ENCODE measurements around the gene ATP8A2.

The ATP8A2 gene

GRCh38 chr13:26021516-26021915 lies 649.7 kb downstream of the ATP8A2 start:
- DNase-seq, result no peak

GRCh38 chr13:26021956-26022355 lies 650.2 kb downstream of the ATP8A2 start:
- DNase-seq, result no peak

- DNase-seq, result no peak
Measured at GRCh38 chr13:26022538-26023292, 650.9 kb downstream of the ATP8A2 start.

GRCh38 chr13:26024558-26024957 lies 652.8 kb downstream of the ATP8A2 start:
- no peak for DNase-seq

GRCh38 chr13:26025196-26025595 lies 653.4 kb downstream of the ATP8A2 start:
- DNase-seq, result no peak

GRCh38 chr13:26025771-26026170 lies 654.0 kb downstream of the ATP8A2 start:
- no peak for DNase-seq

GRCh38 chr13:26026211-26026610 lies 654.4 kb downstream of the ATP8A2 start:
- no peak for DNase-seq

- DNase-seq, result no peak
Measured at GRCh38 chr13:26029581-26030136, 657.9 kb downstream of the ATP8A2 start.

GRCh38 chr13:26030331-26030730 lies 658.6 kb downstream of the ATP8A2 start:
- no peak for DNase-seq

- no peak for DNase-seq
Measured at GRCh38 chr13:26034018-26034417, 662.2 kb downstream of the ATP8A2 start.

GRCh38 chr13:26036383-26036782 lies 664.6 kb downstream of the ATP8A2 start:
- no peak for DNase-seq

GRCh38 chr13:26037302-26037701 lies 665.5 kb downstream of the ATP8A2 start:
- DNase-seq, result peak in 1 of 2 experiments; percentile 11

GRCh38 chr13:26038931-26039475 lies 667.2 kb downstream of the ATP8A2 start:
- no peak for DNase-seq

- no peak for DNase-seq
Measured at GRCh38 chr13:26041444-26041843, 669.7 kb downstream of the ATP8A2 start.

- no peak for DNase-seq
Measured at GRCh38 chr13:26042785-26043184, 671.0 kb downstream of the ATP8A2 start.

GRCh38 chr13:26045142-26045541 lies 673.4 kb downstream of the ATP8A2 start:
- no peak for DNase-seq

- DNase-seq, result no peak
Measured at GRCh38 chr13:26046639-26047038, 674.9 kb downstream of the ATP8A2 start.

GRCh38 chr13:26047040-26047439 lies 675.3 kb downstream of the ATP8A2 start:
- DNase-seq, result no peak

- no peak for DNase-seq
Measured at GRCh38 chr13:26048741-26049140, 677.0 kb downstream of the ATP8A2 start.

- DNase-seq, result no peak
Measured at GRCh38 chr13:26050568-26051230, 678.9 kb downstream of the ATP8A2 start.

- no peak for DNase-seq
Measured at GRCh38 chr13:26051231-26051656, 679.5 kb downstream of the ATP8A2 start.

- DNase-seq, result no peak
Measured at GRCh38 chr13:26051657-26052311, 680.0 kb downstream of the ATP8A2 start, which contains the start of gene SHISA2. Gene SHISA2, minus strand, starts transcription at chr13:26052016. Its CDS starts 1,041 bp downstream, at chr13:26050975.

GRCh38 chr13:26052337-26052736 lies 680.6 kb downstream of the ATP8A2 start:
- no peak for DNase-seq
